ENCODE data around the gene TMOD2. TPM values are rescaled to one million over a fixed set of nuclear protein-coding genes. Genes with fewer than 3 reads are reported as not detected.
A peak's percentile ranks its signal among the peaks of the same experiment; 100 is the strongest.

Gene TMOD2
- total RNA-seq, 4 donors from 2014 or later, result 7.1 to 14.1 (median 11.0) TPM

DNA sequence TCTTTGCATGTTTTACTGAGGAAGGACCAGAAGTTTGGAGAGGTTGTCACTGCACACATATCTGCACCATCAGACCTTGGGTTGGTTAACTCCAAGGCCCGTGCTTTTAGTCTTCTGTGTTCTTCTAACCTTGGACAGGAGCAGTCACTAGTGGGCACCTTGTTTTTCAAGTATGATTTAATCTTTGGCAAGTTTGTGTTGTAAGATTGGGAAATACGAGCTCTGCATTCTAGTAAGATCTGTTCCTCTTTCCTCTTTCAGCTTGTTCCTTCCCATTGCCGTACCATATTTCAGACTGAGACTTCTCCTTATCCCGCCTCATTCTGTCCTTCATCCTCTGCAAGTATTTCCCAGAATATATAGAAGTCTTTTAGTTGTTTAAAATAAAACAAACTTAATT lies 5.1 kb downstream of the TMOD2 start:
- no peaks in the 10 kb centered on the region for H3K36me3 ChIP-seq
- WGBS, 2 donors, result 84 to 88% methylated on average over 4 of the region's 4 CpGs
- H3K9me3 ChIP-seq, result no peaks in the 10 kb centered on the region
- H3K4me3 ChIP-seq (replicated peaks in 1 of 3), result no peak overlapping the region
- peaks cover 0 to 6% of the 10 kb centered on the region in 2 donors for H3K4me1 ChIP-seq
- no peaks in the 10 kb centered on the region for H3K27me3 ChIP-seq
- TF ChIP-seq, protein P1, sequence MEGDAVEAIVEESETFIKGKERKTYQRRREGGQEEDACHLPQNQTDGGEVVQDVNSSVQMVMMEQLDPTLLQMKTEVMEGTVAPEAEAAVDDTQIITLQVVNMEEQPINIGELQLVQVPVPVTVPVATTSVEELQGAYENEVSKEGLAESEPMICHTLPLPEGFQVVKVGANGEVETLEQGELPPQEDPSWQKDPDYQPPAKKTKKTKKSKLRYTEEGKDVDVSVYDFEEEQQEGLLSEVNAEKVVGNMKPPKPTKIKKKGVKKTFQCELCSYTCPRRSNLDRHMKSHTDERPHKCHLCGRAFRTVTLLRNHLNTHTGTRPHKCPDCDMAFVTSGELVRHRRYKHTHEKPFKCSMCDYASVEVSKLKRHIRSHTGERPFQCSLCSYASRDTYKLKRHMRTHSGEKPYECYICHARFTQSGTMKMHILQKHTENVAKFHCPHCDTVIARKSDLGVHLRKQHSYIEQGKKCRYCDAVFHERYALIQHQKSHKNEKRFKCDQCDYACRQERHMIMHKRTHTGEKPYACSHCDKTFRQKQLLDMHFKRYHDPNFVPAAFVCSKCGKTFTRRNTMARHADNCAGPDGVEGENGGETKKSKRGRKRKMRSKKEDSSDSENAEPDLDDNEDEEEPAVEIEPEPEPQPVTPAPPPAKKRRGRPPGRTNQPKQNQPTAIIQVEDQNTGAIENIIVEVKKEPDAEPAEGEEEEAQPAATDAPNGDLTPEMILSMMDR (IDR thresholded peaks at IDR 0.05), result no peak
- no peak for TF ChIP-seq POLR2A (IDR thresholded peaks at IDR 0.05)
- DNase-seq, result no peak
- intact Hi-C loops (cut with DNase I), result no loop called here
- H3K27ac ChIP-seq, result no peak overlapping the region

DNA sequence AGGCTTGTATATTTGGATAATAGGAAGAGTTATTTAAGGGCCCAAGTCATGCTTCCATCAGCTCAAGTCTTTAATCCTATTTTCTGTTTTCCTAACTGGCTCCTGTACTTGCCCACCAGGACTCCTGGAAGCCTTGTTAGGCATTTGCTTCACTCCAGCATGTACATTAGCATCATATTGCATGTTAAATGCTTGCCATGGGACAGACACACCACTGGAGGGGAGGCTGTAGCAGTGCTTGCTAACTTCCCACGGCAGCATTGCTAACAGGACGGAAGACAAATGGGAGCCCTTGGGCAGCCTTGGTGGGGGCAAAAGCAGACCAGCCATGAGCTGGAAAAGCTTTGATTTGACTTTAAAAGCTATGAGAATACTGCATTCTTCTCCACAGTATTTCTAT lies 6.1 kb downstream of the TMOD2 start:
- Histone ChIP-seq H3K9me3 (no peaks in the 10 kb centered on the region), H3K27me3 (no peaks in the 10 kb centered on the region), H3K4me3 (replicated peaks in 1 of 3) (no peak overlapping the region), H3K4me1 (peaks cover 0 to 2% of the 10 kb centered on the region in 2 donors), H3K27ac (no peak overlapping the region), H3K36me3 (no peaks in the 10 kb centered on the region)
- no peak for TF ChIP-seq POLR2A (IDR thresholded peaks at IDR 0.05)
- TF ChIP-seq, protein P1 (IDR thresholded peaks at IDR 0.05), result no peak
- intact Hi-C loops (cut with DNase I), result no loop called here
- WGBS, 2 donors, result 87 to 95% methylated on average over 2 of the region's 2 CpGs
- DNase-seq, result no peak

DNA sequence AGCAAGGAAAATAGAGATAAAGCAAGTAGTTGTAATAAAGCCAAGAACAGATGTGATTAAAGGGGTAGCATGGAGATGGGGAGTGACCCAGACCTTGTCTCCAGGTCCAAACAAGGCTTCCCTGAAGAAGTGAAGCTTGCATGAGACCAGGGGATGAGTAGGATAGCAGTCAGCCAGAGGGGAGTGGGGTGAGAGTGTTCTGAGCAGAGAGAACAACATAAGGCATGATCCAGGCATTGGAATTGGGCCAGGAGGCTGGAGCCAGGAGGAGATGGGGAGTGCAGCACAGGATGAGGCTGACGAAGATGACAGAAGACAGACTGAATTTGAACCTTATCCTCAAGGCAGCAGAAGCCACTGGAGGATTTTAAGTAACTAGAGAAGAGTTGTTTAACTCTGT lies 7.2 kb downstream of the TMOD2 start:
- H3K9me3 ChIP-seq, result no peaks in the 10 kb centered on the region
- no peaks in the 10 kb centered on the region for H3K27me3 ChIP-seq
- H3K27ac ChIP-seq, result no peak overlapping the region
- 35 to 44% methylated on average over 1 of the region's 1 CpG for WGBS, 2 donors
- TF ChIP-seq, protein P1 (IDR thresholded peaks at IDR 0.05), result no peak
- TF ChIP-seq POLR2A (IDR thresholded peaks at IDR 0.05), result no peak
- no peak overlapping the region for H3K4me3 ChIP-seq (replicated peaks in 1 of 3)
- no peaks in the 10 kb centered on the region for H3K4me1 ChIP-seq
- H3K36me3 ChIP-seq, result no peaks in the 10 kb centered on the region
- DNase-seq, result peak in 1 of 2 donors; percentile 8
- intact Hi-C loops (cut with DNase I), result no loop called here

DNA sequence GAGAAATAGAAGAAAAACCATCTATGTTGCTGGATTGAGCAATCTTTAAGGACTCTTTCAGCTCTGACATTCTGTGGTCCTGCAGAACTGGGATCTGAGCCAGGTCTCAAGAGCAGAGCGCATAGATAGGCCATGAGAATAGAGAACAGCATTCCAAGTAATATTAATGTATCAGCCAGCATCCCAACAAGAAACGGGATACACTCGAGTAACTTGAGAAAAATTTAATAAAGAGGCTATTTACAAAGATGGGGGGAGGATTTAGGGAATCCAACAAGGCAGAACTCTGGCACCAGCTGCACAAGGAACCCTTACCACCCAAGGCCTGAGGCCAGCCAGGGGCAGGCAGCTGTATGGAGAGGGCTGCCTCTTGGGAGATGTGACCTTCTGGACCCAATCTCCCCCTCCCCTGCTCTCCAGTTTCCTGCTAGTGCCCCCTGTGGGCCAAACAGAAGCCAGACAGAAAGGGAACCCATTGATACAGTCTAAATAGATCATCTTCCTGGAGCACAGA lies 8.2 kb downstream of the TMOD2 start:
- peak; percentile 78 to 79 for DNase-seq
- intact Hi-C loops (cut with DNase I), result no loop called here
- Histone ChIP-seq H3K27ac (no peak overlapping the region), H3K36me3 (no peaks in the 10 kb centered on the region), H3K4me1 (no peaks in the 10 kb centered on the region), H3K4me3 (replicated peaks in 1 of 3) (no peak overlapping the region), H3K9me3 (no peaks in the 10 kb centered on the region), H3K27me3 (no peaks in the 10 kb centered on the region)
- TF ChIP-seq, protein P1 (IDR thresholded peaks at IDR 0.05), result peak in 1 of 6 experiments; percentile 5
- TF ChIP-seq POLR2A (IDR thresholded peaks at IDR 0.05), result no peak
- WGBS, 2 donors, result 16 to 20% methylated on average over 3 of the region's 3 CpGs

DNA sequence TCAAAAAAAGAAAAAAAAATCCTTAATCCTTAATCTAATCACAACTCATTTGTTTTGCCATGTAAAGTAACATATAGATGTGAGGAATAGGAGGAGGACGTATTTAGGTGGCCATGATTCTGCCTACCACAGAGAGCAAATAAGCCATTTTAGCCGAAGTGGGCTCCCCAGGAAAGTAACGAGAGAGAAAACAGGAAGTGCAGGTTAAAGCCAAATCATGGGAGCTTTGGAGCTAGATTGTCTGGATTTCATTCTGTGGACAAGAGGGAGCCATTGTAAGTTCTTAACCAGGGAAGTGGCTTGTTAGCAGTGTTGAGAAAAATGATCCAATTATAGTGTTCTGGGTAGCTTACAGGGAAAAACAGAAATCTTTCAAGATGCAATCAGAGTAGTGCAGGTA lies 9.4 kb downstream of the TMOD2 start:
- WGBS, 2 donors, result 58 to 67% methylated on average over 3 of the region's 3 CpGs
- no peak for TF ChIP-seq POLR2A (IDR thresholded peaks at IDR 0.05)
- TF ChIP-seq, protein P1 (IDR thresholded peaks at IDR 0.05), result no peak
- intact Hi-C loops (cut with DNase I), result no loop called here
- Histone ChIP-seq H3K27ac (no peak overlapping the region), H3K27me3 (no peaks in the 10 kb centered on the region), H3K36me3 (no peaks in the 10 kb centered on the region), H3K4me1 (no peaks in the 10 kb centered on the region), H3K4me3 (replicated peaks in 1 of 3) (no peak overlapping the region), H3K9me3 (no peaks in the 10 kb centered on the region)
- DNase-seq, result no peak

Data from thyroid gland (tissue), 4 donors.